Vagina (tissue), 2 donors: ENCODE results near the gene SLC25A41. TPM values are rescaled to one million over a fixed set of nuclear protein-coding genes. Genes with fewer than 3 reads are reported as not detected.

Source experiments
- DNase-seq, 2 donors: peaks; one replicate each; pipeline ENCODE4 v3.0.0-alpha.2; 2017; ENCODE audit errors: extremely low spot score in 2 of 2
- H3K27ac ChIP-seq: fragments of 200-600 bp; sonication (generic); one replicate; pipeline ENCODE4 v1.5.1; 2019
- H3K27me3 ChIP-seq: fragments of 200-600 bp; sonication (generic); one replicate; pipeline ENCODE4 v1.5.1; 2019
- H3K36me3 ChIP-seq, 2 donors: fragments of 200-600 bp; sonication (generic); one replicate each; pipeline ENCODE4 v1.5.1; 2017 to 2019
- H3K4me1 ChIP-seq: fragments of 200-600 bp; sonication (generic); one replicate; pipeline ENCODE4 v1.5.1; 2019
- H3K4me3 ChIP-seq, 2 donors: fragments of 200-600 bp; sonication (generic); 1 replicate in 1 of 2; 2 replicates in 1 of 2; pipeline ENCODE4 v1.5.1; 2016 to 2019
- H3K9me3 ChIP-seq: fragments of 200-600 bp; sonication (generic); one replicate; pipeline ENCODE4 v1.5.1; 2019
- POLR2A ChIP-seq, 2 donors: fragments of 450-650 bp; IDR thresholded peaks; one replicate each; pipeline ENCODE4 v1.6.1; 2017; ENCODE audit warnings: antibody characterized with exemption in 2 of 2, mild to moderate bottlenecking in 2 of 2, moderate library complexity in 2 of 2
- POLR2AphosphoS5 ChIP-seq, 2 donors: sonication (generic); formaldehyde crosslinking; IDR thresholded peaks; one replicate each; pipeline ENCODE4 v1.9.0; 2017; ENCODE audit warnings: antibody characterized with exemption in 2 of 2, mild to moderate bottlenecking in 2 of 2, low read depth in 1 of 2; ENCODE audit not compliant: insufficient read depth in 1 of 2
- intact Hi-C: fragments of 100-400 bp; cut with DNase I; formaldehyde crosslinking; loops from one replicate; pipeline ENCODE4 v1.15.1; 2023
- total RNA-seq: library from RNA; depleted of rRNA; stranded (reverse); fragments of >200 nt; gene quantifications from one replicate; pipeline ENCODE4 v1.2.3, GENCODE V29; 2016
- TF ChIP-seq, protein P1 (sequence below), 3 experiments: fragments of 450-650 bp in 2 of 3; fragments of 200-600 bp in 1 of 3; sonication (generic) in 1 of 3; IDR thresholded peaks; one replicate each; pipeline ENCODE4 v1.5.1; 2017 to 2019; ENCODE audit warnings: antibody characterized with exemption in 3 of 3, mild to moderate bottlenecking in 2 of 3, moderate library complexity in 2 of 3

The SLC25A41 gene
- total RNA-seq, 1 donor from 2014 or later = not detected

DNA sequence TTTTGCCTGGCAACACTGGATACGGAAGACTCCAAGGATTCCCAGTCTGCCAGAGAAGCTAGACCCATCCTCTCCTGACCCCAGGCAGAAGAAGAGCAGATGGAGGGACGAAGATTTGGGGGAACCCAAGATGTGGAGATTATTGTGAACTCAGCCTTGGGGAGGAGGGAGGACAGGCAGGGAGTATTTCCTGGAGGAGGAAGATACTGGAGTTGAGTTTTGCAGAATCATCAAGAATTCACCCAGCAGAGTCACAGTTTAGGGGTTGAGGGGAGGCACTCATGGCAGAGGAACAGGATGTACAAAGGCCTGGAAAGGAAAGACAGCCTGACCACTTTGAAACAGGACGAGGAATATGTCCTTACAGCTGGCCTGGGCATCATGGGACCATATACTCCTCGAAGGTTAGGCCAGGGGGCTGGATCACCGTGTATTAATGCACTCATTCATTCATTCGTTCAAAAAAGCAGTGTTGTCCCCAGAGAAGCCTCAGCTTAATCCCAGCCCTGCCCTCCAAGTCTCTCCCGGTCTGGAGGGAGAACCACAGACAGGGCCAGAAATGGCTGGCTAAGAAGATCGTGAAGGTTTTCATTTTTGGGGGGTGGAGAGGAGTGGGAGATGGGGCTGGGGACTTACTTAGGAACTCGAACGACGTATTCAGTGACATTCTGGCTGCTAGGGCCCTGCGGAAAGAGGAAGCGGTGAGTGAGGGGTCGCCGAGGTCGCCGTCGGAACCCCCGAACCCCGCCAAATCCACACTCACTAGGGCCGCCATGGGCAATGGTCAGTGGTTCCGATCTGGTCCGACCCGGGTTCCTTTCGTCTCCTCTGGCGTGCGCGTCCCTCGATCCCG, 41.1 kb downstream of the SLC25A41 start:
- H3K9me3 ChIP-seq = no peaks in the 10 kb centered on the region
- intact Hi-C loops = no loop called here
- peak overlapping the region; percentile 77 for H3K27ac ChIP-seq
- TF ChIP-seq POLR2AphosphoS5 (IDR thresholded peaks at IDR 0.05; ENCODE audit: insufficient read depth in 1 of 2, low read depth in 1 of 2) (no peak), POLR2A (IDR thresholded peaks at IDR 0.05) (no peak)
- TF ChIP-seq, protein P1, sequence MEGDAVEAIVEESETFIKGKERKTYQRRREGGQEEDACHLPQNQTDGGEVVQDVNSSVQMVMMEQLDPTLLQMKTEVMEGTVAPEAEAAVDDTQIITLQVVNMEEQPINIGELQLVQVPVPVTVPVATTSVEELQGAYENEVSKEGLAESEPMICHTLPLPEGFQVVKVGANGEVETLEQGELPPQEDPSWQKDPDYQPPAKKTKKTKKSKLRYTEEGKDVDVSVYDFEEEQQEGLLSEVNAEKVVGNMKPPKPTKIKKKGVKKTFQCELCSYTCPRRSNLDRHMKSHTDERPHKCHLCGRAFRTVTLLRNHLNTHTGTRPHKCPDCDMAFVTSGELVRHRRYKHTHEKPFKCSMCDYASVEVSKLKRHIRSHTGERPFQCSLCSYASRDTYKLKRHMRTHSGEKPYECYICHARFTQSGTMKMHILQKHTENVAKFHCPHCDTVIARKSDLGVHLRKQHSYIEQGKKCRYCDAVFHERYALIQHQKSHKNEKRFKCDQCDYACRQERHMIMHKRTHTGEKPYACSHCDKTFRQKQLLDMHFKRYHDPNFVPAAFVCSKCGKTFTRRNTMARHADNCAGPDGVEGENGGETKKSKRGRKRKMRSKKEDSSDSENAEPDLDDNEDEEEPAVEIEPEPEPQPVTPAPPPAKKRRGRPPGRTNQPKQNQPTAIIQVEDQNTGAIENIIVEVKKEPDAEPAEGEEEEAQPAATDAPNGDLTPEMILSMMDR (IDR thresholded peaks at IDR 0.05) = no peak
- H3K4me3 ChIP-seq = peak overlapping the region; percentile 57 to 79
- H3K27me3 ChIP-seq = no peaks in the 10 kb centered on the region
- peaks cover 20% of the 10 kb centered on the region for H3K4me1 ChIP-seq
- peaks cover 0 to 28% of the 10 kb centered on the region in 2 donors for H3K36me3 ChIP-seq
- no peak for DNase-seq

- intact Hi-C loops = no loop called here
- peaks cover 16% of the 10 kb centered on the region for H3K4me1 ChIP-seq
- H3K9me3 ChIP-seq = no peaks in the 10 kb centered on the region
- H3K27me3 ChIP-seq = no peaks in the 10 kb centered on the region
- no peak for TF ChIP-seq POLR2AphosphoS5 (IDR thresholded peaks at IDR 0.05; ENCODE audit: insufficient read depth in 1 of 2, low read depth in 1 of 2)
- TF ChIP-seq, protein P1 (IDR thresholded peaks at IDR 0.05) = no peak
- no peak for TF ChIP-seq POLR2A (IDR thresholded peaks at IDR 0.05)
- H3K27ac ChIP-seq = no peak overlapping the region
- H3K4me3 ChIP-seq = no peak overlapping the region
- peaks cover 0 to 63% of the 10 kb centered on the region in 2 donors for H3K36me3 ChIP-seq
- DNase-seq = no peak
Measured at GRCh38 chr19:6387372-6387771, 46.2 kb downstream of the SLC25A41 start.

DNA sequence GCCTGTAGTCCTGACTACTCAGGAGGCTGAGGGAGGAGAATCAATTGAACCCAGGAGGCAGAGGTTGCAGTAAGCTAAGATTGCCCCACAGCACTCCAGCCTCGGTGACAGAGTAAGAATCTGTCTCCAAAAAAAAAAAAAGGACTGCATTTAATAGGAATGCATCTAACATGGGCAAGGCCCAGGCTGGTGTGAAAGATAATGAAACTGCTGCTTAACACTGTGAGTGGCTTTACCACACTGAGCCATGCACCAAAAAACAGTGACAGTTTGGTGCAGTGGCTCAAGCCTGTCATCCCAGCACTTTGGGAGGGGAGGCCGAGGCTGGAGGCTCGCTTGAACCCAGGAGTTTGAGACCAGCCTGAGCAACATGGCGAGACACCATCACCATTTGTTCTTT, 49.2 kb downstream of the SLC25A41 start:
- Histone ChIP-seq H3K27ac (no peak overlapping the region), H3K9me3 (no peaks in the 10 kb centered on the region), H3K27me3 (no peaks in the 10 kb centered on the region), H3K4me1 (no peaks in the 10 kb centered on the region), H3K36me3 (peaks cover 0 to 84% of the 10 kb centered on the region in 2 donors), H3K4me3 (no peak overlapping the region)
- no peak for TF ChIP-seq POLR2AphosphoS5 (IDR thresholded peaks at IDR 0.05; ENCODE audit: insufficient read depth in 1 of 2, low read depth in 1 of 2)
- TF ChIP-seq POLR2A (IDR thresholded peaks at IDR 0.05) = no peak
- TF ChIP-seq, protein P1 (IDR thresholded peaks at IDR 0.05) = no peak
- intact Hi-C loops = no loop called here
- no peak for DNase-seq

- H3K9me3 ChIP-seq = no peaks in the 10 kb centered on the region
- no peaks in the 10 kb centered on the region for H3K4me1 ChIP-seq
- no peak overlapping the region for H3K27ac ChIP-seq
- TF ChIP-seq POLR2A (IDR thresholded peaks at IDR 0.05) (no peak), POLR2AphosphoS5 (IDR thresholded peaks at IDR 0.05; ENCODE audit: insufficient read depth in 1 of 2, low read depth in 1 of 2) (no peak)
- TF ChIP-seq, protein P1 (IDR thresholded peaks at IDR 0.05) = no peak
- H3K36me3 ChIP-seq = peaks cover 0 to 73% of the 10 kb centered on the region in 2 donors
- H3K4me3 ChIP-seq = no peak overlapping the region
- H3K27me3 ChIP-seq = no peaks in the 10 kb centered on the region
- intact Hi-C loops = no loop called here
- DNase-seq = no peak
Measured at GRCh38 chr19:6383188-6383587, 50.4 kb downstream of the SLC25A41 start.
